ENCODE data around the gene ZNF514.

ZNF514 gene

DNA sequence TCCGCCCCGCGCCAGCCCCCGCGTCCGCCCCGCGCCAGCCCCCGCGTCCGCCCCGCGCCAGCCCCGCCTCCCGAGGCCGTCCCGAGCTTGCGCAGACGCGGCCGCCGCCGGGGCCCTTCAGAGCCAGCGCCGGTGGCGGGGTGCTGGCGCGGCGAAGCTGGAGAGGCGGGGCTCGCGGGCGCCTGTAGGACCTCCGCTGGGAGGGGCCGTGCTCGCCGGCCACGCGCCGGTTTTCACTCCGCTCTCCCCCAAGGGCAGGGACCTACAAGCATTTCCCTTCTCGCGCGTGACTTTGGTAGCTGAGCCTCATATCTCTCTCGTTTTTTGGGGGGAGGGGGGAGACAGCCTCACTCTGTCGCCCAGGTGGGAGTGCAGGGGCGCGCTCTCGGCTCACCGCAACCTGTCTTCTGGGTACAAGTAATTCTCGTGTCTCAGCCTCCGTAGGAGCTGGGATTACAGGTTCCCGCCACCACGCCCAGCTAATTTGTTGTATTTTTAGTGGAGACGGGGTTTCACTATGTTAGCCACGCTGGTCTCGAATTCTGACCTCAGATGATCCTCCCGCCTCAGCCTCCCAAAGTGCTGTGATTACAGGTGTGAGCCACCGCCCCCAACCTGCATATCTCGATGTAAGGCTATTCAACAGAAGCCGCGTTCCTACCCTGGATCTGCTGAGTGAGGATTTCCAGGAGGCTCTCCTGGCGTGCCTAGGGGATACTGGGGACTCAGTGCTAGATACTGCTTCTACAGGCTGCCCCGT, at the start of gene ZNF514:
Gene ZNF514, minus strand, starts transcription at position 159 of the 760 bp plus-strand sequence. CDS start 6,595 bp downstream, outside the sequence.
- peak; percentile 92 for DNase-seq

GRCh38 chr2:95208106-95208505, 48.5 kb upstream of the ZNF514 start:
- no peak for DNase-seq

- peak; percentile 93 for DNase-seq
These were observed 47.7 kb upstream of the ZNF514 start, which contains the start of gene ZNF892 for GRCh38 chr2:95207111-95207961. Gene ZNF892, plus strand, starts transcription at chr2:95207521. Its CDS starts 295 bp downstream, at chr2:95207816.

DNA sequence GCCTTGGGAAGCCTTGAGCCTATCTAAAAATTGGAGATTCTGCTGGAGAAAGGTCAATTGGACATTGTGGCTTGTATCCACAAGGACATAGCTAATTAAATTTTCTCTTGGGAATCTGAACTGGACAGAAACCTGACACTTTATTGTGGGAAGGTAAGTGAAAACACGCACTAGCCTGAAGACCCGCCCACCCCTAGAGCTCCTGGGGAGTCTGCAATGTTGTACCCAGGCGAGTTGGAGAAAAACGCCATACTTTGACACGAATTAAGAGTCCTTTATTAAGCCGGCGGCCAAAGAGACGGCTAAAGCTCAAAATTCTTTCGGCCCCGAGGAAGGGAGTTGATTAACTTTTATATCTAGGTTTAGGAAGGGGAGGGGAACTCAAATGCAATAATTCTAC, 46.4 kb upstream of the ZNF514 start:
- no peak for DNase-seq

- no peak for DNase-seq
These were observed 44.7 kb upstream of the ZNF514 start for GRCh38 chr2:95204396-95204795.

DNA sequence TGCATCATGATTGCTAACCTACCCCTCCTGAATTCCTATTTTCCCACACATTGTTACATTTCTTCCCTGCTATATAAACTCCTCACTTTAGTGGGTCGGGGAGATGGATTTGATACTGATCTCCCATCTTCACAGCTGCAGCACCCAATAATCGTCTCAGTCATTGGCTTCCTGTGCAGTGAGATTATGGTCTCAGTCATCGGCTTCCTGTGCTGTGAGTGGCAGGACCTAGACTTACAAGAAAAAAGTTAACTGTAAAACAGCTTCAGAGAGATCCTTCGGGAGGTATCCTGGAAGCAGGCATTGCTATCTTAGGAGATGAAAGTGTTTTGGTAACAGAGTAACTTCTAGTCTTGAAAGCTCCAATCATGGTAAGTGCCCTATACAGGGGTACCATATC, 44.3 kb upstream of the ZNF514 start:
- DNase-seq = no peak

DNA sequence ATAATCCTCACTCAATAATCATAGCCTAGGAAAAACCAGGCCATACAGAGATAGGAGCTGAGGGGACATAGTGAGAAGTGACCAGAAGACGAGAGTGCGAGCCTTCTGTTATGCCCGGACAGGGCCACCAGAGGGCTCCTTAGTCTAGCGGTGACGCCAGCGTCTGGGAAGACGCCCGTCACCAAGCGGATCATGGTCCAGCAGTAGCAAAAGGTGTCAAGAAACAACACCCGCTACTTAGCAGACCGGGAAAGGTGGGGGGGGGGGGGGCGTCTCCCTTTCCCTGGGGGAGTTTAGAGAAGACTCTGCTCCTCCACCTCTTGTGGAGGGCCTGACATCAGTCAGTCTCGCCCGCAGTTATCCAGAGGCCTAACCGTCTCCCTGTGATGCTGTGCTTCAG, 33.3 kb upstream of the ZNF514 start:
- peak; percentile 82 for DNase-seq

DNA sequence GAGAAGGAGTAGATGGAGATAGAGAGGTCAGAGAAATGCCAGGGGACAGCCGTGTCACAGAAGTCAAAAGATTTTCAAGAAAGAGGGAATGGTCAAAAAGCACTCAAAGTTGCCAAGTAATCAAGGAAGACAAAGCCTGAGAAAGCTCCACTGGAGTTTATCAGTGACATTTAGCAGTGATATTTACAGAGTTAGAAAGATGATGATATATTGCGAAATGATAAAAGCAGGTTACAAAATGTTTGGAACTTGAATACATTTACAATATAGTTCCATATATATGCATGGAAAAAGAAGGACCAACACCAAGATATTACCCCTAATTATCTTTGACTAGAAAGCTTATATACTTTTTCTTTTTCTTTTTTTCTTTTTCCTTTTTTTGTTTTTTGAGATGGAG, 26.3 kb upstream of the ZNF514 start:
- no peak for DNase-seq

- DNase-seq = no peak
These were observed 25.5 kb upstream of the ZNF514 start for GRCh38 chr2:95185197-95185596.

DNA sequence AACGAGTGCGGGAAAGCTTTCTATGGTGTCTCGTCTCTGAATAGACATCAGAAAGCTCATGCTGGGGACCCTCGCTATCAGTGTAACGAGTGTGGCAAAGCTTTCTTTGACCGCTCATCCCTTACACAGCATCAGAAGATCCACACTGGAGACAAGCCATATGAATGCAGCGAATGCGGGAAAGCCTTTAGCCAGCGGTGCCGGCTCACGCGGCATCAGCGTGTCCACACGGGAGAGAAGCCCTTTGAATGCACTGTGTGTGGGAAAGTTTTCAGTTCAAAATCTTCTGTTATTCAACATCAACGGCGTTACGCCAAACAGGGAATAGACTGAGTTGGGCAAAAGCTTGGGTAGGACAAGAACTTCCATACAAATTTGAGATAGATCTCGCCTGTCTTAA, 22.1 kb upstream of the ZNF514 start:
- DNase-seq = no peak

GRCh38 chr2:95179451-95179850, 19.8 kb upstream of the ZNF514 start:
- DNase-seq = no peak

- no peak for DNase-seq
These were observed 14.4 kb upstream of the ZNF514 start for GRCh38 chr2:95174031-95174542.

DNA sequence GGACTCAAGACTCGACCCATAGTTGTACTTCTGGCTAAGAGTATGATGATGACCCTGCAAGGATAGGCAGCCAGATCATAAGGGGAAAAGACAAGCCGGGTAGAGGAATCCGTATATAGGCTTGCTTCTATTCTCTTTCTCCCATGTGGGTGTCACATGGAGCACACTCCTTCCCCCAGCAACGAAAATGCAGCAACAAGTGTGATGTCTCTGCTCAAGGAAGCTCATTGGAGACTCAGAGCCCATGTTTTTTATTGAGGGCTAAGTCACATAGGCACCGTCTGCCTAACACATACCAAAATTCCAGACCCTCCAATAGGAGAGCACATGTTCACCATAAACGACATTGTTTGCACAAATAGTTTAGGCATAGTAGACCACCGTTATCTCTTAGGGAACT, 12.3 kb upstream of the ZNF514 start:
- no peak for DNase-seq

DNA sequence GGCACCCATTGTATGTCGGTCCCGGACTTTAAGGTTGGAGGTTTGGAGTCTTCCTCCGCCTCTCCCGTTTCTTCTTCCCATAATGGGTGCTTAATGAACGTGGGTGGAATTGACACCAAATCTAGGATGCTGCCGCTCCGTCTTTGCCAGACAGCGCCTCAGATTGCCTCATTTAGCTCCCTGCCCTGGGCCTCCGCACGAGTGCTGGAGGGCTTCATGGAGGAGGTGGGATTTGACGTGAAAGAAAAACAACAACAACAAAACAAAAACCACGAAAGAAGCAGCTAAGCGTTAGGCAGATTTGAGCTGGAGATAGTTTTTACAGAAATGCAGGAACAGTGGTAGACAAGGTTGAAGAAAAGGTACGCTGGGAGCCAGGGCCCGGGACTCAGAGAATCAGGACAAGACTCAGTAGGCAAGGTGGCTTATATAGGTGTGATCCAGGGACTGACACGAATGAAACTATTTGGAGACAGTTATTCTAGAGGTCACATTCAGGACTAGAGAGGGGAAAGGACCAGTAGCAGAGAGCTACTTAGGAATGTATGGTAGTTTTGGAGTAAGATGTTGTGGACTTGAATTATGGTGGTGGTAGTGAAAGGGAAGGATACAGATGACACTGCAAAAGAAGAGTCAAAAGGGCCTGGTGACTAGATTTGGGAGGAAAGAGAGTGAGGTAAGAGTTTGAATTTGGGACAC, 6.6 kb upstream of the ZNF514 start:
- DNase-seq = no peak

- peak; percentile 99 for DNase-seq
These were observed 5.9 kb upstream of the ZNF514 start, which contains the start of gene ZNF2 for GRCh38 chr2:95165371-95166064. Gene ZNF2, plus strand, starts transcription at chr2:95165809. Its CDS starts 10,418 bp downstream, at chr2:95176227.

- no peak for DNase-seq
These were observed 5.4 kb upstream of the ZNF514 start for GRCh38 chr2:95165030-95165370.

- DNase-seq = no peak
These were observed 593 bp downstream of the ZNF514 start for GRCh38 chr2:95158891-95159619.

- no peak for DNase-seq
These were observed 1.2 kb downstream of the ZNF514 start for GRCh38 chr2:95158441-95158840.

DNA sequence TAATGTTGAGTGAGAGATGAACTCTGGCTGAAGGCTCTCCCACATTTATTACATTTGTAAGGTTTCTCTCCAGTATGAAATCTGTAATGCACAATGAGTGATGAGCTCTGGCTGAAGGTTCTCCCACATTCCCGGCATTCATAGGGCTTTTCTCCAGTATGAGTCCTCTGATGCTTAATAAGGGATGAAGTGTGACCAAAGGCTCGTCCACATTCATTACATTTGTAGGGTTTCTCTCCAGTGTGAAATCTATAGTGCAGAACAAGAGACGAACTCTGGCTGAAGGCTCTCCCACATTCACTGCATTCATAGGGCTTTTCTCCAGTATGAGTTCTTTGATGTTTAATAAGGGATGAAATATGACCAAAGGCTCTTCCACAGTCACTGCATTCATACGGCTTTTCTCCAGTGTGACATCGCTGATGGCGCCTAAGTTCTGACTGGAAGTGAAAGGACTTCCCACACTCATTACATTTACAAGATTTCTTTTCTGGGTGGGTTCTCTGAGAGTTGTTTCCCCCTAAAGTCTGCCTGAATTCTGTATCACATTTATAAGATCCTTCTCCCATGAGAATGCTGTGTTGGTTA, 10.2 kb downstream of the ZNF514 start:
- DNase-seq = no peak

DNA sequence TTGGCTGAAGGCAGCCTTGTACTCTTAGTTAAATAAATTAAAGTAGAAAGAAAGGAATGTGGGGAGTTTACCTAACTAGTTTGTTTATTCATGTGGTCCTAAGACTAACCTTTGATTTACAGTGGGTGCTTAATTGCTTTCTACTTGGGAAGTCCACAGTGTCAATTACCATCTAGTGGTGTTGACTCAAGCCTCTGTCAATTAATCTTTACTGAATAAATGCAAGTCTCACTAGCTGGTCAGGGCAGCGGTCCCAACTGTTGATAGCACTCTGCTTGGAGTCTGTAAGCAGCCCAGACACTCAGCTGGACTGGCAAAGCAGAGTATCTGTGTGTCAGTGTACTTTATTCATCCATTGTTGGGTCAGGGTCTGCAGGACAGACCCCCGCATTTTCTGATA, 15.8 kb downstream of the ZNF514 start:
- no peak for DNase-seq

DNA sequence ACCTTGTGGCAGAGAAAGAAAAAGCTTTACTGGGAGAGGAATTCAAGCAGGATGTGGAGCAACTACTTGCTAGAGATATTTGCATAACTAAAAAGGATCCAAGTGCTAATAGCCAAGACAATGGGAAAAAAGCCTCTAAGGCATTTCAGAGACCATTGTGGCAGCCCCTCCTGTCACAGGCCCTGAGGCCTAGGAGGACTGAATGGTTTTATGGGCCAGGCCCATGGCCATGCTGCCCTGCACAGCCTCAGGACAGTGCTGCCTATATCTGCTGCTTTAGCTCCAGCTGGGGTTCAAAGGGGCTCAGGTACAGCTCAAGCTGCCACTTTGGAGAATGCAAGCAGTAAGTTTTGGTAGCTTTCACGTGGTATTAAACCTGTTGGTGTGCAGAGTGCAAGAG, 20.9 kb downstream of the ZNF514 start:
- no peak for DNase-seq

GRCh38 chr2:95122197-95122551, 37.5 kb downstream of the ZNF514 start:
- DNase-seq = no peak

Measured in activated effector memory CD4-positive, alpha-beta T cell treated with anti-CD3 and anti-CD28 coated beads, Interleukin-2, amount 50 U/mL, for 16 hours (primary cell).